Kidney epithelial cell (primary cell): ENCODE measurements around the gene POU2F3. TPM values are rescaled to one million over a fixed set of nuclear protein-coding genes. Genes with fewer than 3 reads are reported as not detected.

Experiments
- DNase-seq: peaks from one replicate; pipeline ENCODE4 v3.0.0-alpha.2; 2010; ENCODE audit warnings: low read depth
- H3K27me3 ChIP-seq: 2 replicates; pipeline ENCODE4 v1.6.0; 2011; ENCODE audit warnings: low read length; ENCODE audit not compliant: control insufficient read depth, insufficient read depth
- H3K36me3 ChIP-seq: 2 replicates; pipeline ENCODE4 v1.5.1; 2011; ENCODE audit warnings: low read length; ENCODE audit not compliant: control insufficient read depth, insufficient read depth
- H3K4me3 ChIP-seq: 2 replicates; pipeline ENCODE4 v1.5.1; 2011; ENCODE audit warnings: low read depth, mild to moderate bottlenecking, control low read depth, low read length
- total RNA-seq: library from RNA; depleted of rRNA; stranded (reverse); fragments of >200 nt; gene quantifications from 2 replicates; pipeline ENCODE4 v1.2.3, GENCODE V29; 2015
- TF ChIP-seq, protein P1 (sequence below): IDR thresholded peaks from 2 replicates; pipeline ENCODE4 v1.5.1; 2011; ENCODE audit warnings: mild to moderate bottlenecking, moderate library complexity, low read length, control low read depth, inconsistent platforms; ENCODE audit not compliant: insufficient read depth, poor library complexity, severe bottlenecking

The POU2F3 gene
- total RNA-seq, 1 donor from 2014 or later: 1.1 TPM

DNA sequence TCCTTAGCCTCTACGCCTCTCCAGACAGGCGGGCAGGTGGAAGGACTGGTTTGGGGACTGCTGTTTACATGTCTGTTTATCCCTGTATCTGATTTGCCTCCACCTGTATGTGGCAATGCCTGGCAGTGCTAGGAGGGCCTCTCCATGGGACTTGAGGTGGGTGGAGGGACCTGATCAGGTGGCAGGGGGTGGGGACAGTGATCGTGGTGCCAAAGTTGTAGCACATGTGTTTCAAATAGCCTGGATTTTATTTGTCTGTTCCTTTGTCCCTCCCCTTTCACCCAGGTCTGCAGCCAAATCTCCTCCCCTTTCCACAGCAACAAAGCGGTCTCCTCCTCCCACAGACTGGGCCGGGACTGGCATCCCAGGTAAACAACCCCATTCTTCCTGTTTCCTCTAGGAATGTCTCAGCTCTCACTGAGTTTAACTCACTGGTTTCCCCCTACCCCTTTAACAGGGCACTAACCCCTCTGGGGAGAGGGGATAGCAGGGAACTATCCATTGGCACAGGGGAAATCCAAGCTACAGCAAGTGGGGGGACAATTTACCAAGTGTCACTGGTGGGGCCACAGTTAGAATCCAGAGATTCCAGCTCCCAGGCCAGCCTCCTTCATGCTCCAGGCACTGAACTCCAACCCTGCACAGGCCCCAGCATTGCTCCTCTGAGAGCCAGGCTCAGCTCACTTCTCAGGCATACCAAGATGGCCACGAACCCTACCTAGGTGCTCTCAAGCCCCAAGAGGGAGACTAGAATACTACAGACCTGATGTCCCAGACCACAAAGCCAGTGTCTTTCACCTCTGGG, 62.3 kb downstream of the POU2F3 start:
- Histone ChIP-seq H3K27me3 (peaks cover under 1% of the 10 kb centered on the region), H3K36me3 (no peaks in the 10 kb centered on the region), H3K4me3 (no peak overlapping the region)
- TF ChIP-seq, protein P1, sequence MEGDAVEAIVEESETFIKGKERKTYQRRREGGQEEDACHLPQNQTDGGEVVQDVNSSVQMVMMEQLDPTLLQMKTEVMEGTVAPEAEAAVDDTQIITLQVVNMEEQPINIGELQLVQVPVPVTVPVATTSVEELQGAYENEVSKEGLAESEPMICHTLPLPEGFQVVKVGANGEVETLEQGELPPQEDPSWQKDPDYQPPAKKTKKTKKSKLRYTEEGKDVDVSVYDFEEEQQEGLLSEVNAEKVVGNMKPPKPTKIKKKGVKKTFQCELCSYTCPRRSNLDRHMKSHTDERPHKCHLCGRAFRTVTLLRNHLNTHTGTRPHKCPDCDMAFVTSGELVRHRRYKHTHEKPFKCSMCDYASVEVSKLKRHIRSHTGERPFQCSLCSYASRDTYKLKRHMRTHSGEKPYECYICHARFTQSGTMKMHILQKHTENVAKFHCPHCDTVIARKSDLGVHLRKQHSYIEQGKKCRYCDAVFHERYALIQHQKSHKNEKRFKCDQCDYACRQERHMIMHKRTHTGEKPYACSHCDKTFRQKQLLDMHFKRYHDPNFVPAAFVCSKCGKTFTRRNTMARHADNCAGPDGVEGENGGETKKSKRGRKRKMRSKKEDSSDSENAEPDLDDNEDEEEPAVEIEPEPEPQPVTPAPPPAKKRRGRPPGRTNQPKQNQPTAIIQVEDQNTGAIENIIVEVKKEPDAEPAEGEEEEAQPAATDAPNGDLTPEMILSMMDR: no peak
- DNase-seq: no peak

DNA sequence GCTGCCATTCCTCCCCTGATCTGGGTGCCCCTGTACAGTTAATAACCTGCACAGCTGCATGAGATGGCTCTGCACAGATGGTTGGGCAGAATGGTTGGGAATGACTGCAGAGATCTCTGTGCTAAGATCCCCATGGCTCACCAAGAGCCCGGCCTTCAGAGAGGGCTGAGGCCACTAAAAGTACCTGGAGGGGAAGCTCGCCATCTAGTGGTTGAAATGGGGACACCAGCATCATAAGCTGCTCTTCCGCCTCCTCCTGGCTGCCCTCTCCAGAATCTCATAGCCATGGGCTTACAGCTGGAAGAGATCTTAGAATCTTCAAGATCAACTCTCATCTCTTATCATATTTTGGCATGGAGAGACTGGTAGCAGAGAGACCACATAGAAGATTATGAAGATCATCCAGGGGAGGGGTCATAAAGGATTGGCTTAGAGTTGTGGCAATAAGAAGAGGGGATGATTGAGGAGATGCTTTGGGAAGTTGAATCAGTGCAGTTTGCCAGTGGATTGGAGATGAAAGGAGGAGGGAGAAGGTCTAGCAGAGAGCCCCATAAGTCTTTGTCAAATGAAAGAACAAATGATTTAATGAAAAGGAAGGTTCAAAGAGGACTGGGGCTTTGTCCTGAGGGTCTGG, 63.2 kb downstream of the POU2F3 start:
- TF ChIP-seq, protein P1: peak; percentile 70

DNA sequence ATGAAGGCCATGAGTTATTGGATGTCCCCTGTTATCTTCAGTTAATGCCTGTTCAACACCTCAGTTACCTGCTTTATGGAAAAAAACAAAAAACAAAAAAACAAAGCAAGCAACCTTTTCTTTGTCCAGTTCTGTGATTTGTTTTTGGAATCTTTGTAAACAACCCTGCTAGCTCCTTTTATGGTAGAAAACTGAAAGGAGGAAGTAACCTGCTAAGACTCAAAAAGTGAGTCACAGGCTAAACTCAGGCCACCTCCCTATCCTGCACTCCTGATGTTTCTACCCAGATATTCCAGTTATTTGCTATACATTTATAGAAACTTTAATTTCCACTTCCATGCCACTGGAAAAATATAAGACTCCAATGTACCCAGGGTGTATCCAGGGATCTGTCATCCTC, 64.6 kb downstream of the POU2F3 start:
- Histone ChIP-seq H3K4me3 (no peak overlapping the region), H3K27me3 (no peaks in the 10 kb centered on the region), H3K36me3 (no peaks in the 10 kb centered on the region)
- TF ChIP-seq, protein P1: no peak
- no peak for DNase-seq

More for the DNA sequence above, 63.2 kb downstream of the POU2F3 start:
- no peak for DNase-seq
- no peak overlapping the region for H3K4me3 ChIP-seq
- H3K27me3 ChIP-seq: no peaks in the 10 kb centered on the region
- no peaks in the 10 kb centered on the region for H3K36me3 ChIP-seq

DNA sequence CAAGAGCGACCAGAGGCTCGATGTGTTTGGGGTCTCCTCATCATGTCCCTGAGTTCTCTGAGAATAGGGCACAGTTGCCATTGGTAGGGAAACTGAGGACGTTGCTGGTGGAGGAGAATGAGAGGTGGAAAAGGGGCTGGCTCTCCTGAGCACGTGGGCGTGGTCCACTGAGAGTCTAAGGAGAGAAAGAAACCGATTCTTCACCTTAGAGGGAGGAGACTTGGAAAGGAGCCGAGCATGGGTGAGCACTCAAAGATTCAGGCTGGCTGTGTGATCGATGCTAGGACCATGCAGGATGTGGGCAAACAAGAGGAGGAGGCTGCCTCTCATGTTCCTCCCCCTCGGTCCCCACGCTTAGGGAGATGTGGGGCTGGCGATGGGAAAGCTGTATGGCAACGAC, 65.3 kb downstream of the POU2F3 start:
- DNase-seq: no peak
- TF ChIP-seq, protein P1: no peak
- H3K27me3 ChIP-seq: no peaks in the 10 kb centered on the region
- H3K4me3 ChIP-seq: no peak overlapping the region
- H3K36me3 ChIP-seq: no peaks in the 10 kb centered on the region

DNA sequence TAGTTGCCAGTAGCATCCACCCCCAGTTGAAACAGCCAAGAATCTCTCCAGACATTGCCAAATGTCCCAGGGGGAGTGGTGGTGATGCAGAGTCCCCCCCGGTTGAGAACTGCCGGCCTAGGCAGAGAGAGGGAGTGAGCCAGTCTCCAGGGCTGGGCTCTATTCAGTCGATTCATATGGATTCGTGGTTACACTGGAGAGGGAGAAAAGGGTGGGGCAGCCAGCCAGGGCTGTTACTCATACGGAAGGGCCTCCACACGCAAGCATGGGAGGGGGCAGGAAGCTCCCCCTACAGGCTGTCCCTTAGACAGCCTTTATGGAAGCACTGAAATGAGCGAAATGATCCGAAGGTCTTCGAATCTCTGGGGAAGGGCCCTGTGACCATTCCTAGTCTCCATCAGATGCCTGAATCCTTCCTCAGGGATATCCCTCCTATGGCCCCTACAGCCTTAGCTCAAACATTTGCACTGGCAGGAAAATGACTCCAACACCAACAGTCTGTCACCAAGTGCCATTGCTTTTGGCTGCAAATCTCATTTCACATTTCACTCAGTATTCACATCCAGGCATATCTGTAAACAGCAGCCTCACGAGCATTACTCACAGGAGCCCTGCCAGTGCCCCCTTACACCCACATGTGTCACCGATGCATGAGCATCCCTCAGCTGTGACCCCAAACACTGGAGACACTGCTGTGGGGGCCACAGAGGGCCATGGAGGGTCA, 66.7 kb downstream of the POU2F3 start:
- TF ChIP-seq, protein P1: peak; percentile 63
- H3K36me3 ChIP-seq: no peaks in the 10 kb centered on the region
- no peak overlapping the region for H3K4me3 ChIP-seq
- DNase-seq: no peak
- H3K27me3 ChIP-seq: no peaks in the 10 kb centered on the region
